Activated naive CD8-positive, alpha-beta T cell treated with anti-CD3 and anti-CD28 coated beads for 36 hours (primary cell): ENCODE measurements around the gene WWOX. TPM values are rescaled to one million over a fixed set of nuclear protein-coding genes. Genes with fewer than 3 reads are reported as not detected.

Source experiments
- DNase-seq: peaks from one replicate; pipeline ENCODE4 v3.0.0; 2021
- H3K27ac Mint-ChIP-seq: one replicate; pipeline ENCODE4 v1.8.0; 2022; ENCODE audit warnings: mild to moderate bottlenecking, moderate library complexity, mixed read lengths
- H3K27me3 Mint-ChIP-seq: one replicate; pipeline ENCODE4 v1.8.0; 2022; ENCODE audit warnings: mild to moderate bottlenecking, mixed read lengths
- H3K36me3 Mint-ChIP-seq: one replicate; pipeline ENCODE4 v1.8.0; 2021; ENCODE audit warnings: mild to moderate bottlenecking, mixed read lengths
- H3K4me1 Mint-ChIP-seq: one replicate; pipeline ENCODE4 v1.8.0; 2021; ENCODE audit warnings: mixed read lengths
- H3K4me3 Mint-ChIP-seq: one replicate; pipeline ENCODE4 v1.8.0; 2022; ENCODE audit warnings: mild to moderate bottlenecking, moderate library complexity, mixed read lengths
- H3K9me3 Mint-ChIP-seq: one replicate; pipeline ENCODE4 v1.8.0; 2022; ENCODE audit warnings: mixed read lengths
- total RNA-seq, 2 experiments: library from RNA; stranded (reverse); gene quantifications; one replicate each; pipeline ENCODE4 v1.2.3, GENCODE V29; 2021

WWOX gene
- total RNA-seq, 2 experiments from 2014 or later: 20.0 to 23.9 TPM

GRCh38 chr16:79064256-79064972, 965.0 kb downstream of the WWOX start:
- Mint-ChIP-seq H3K4me1 (no peaks in the 10 kb centered on the region), H3K27me3 (no peaks in the 10 kb centered on the region), H3K27ac (no peak overlapping the region), H3K4me3 (no peak overlapping the region), H3K9me3 (no peaks in the 10 kb centered on the region), H3K36me3 (peaks cover 1% of the 10 kb centered on the region)
- no peak for DNase-seq

GRCh38 chr16:79066561-79066960, 967.1 kb downstream of the WWOX start:
- no peaks in the 10 kb centered on the region for H3K4me1 Mint-ChIP-seq
- H3K27me3 Mint-ChIP-seq: peaks cover 9% of the 10 kb centered on the region
- H3K9me3 Mint-ChIP-seq: no peaks in the 10 kb centered on the region
- H3K36me3 Mint-ChIP-seq: peaks cover 1% of the 10 kb centered on the region
- H3K27ac Mint-ChIP-seq: no peak overlapping the region
- DNase-seq: no peak
- no peak overlapping the region for H3K4me3 Mint-ChIP-seq

- no peak for DNase-seq
- Mint-ChIP-seq H3K27me3 (peaks cover 18% of the 10 kb centered on the region), H3K9me3 (no peaks in the 10 kb centered on the region), H3K27ac (no peak overlapping the region), H3K4me3 (no peak overlapping the region), H3K4me1 (no peaks in the 10 kb centered on the region), H3K36me3 (peaks cover 1% of the 10 kb centered on the region)
These were observed 968.1 kb downstream of the WWOX start for GRCh38 chr16:79067600-79067999.

GRCh38 chr16:79069121-79069520, 969.7 kb downstream of the WWOX start:
- H3K4me3 Mint-ChIP-seq: no peak overlapping the region
- peaks cover 8% of the 10 kb centered on the region for H3K4me1 Mint-ChIP-seq
- H3K27ac Mint-ChIP-seq: no peak overlapping the region
- DNase-seq: no peak
- no peaks in the 10 kb centered on the region for H3K9me3 Mint-ChIP-seq
- H3K27me3 Mint-ChIP-seq: peaks cover 33% of the 10 kb centered on the region
- peaks cover 3% of the 10 kb centered on the region for H3K36me3 Mint-ChIP-seq

GRCh38 chr16:79069633-79070032, 970.2 kb downstream of the WWOX start:
- H3K4me3 Mint-ChIP-seq: no peak overlapping the region
- peaks cover 37% of the 10 kb centered on the region for H3K27me3 Mint-ChIP-seq
- no peak for DNase-seq
- no peaks in the 10 kb centered on the region for H3K9me3 Mint-ChIP-seq
- peaks cover 3% of the 10 kb centered on the region for H3K36me3 Mint-ChIP-seq
- H3K27ac Mint-ChIP-seq: no peak overlapping the region
- H3K4me1 Mint-ChIP-seq: peaks cover 11% of the 10 kb centered on the region

GRCh38 chr16:79071424-79071823, 972.0 kb downstream of the WWOX start:
- Mint-ChIP-seq H3K4me1 (peaks cover 20% of the 10 kb centered on the region), H3K36me3 (peaks cover 3% of the 10 kb centered on the region), H3K9me3 (no peaks in the 10 kb centered on the region), H3K27me3 (peaks cover 47% of the 10 kb centered on the region), H3K4me3 (no peak overlapping the region), H3K27ac (no peak overlapping the region)
- no peak for DNase-seq

- Mint-ChIP-seq H3K27ac (no peak overlapping the region), H3K36me3 (peaks cover 2% of the 10 kb centered on the region), H3K4me3 (no peak overlapping the region), H3K4me1 (peaks cover 28% of the 10 kb centered on the region), H3K9me3 (no peaks in the 10 kb centered on the region), H3K27me3 (peaks cover 50% of the 10 kb centered on the region)
- no peak for DNase-seq
These were observed 973.1 kb downstream of the WWOX start for GRCh38 chr16:79072517-79072916.

GRCh38 chr16:79073566-79073965, 974.1 kb downstream of the WWOX start:
- Mint-ChIP-seq H3K9me3 (no peaks in the 10 kb centered on the region), H3K4me3 (no peak overlapping the region), H3K36me3 (peaks cover 7% of the 10 kb centered on the region), H3K27me3 (peaks cover 57% of the 10 kb centered on the region), H3K27ac (no peak overlapping the region), H3K4me1 (peaks cover 36% of the 10 kb centered on the region)
- no peak for DNase-seq

- Mint-ChIP-seq H3K9me3 (no peaks in the 10 kb centered on the region), H3K27me3 (peaks cover 66% of the 10 kb centered on the region), H3K36me3 (peaks cover 11% of the 10 kb centered on the region), H3K4me1 (peaks cover 36% of the 10 kb centered on the region), H3K27ac (no peak overlapping the region), H3K4me3 (no peak overlapping the region)
- no peak for DNase-seq
These were observed 975.1 kb downstream of the WWOX start for GRCh38 chr16:79074541-79074940.

- Mint-ChIP-seq H3K27ac (no peak overlapping the region), H3K27me3 (peaks cover 68% of the 10 kb centered on the region), H3K4me3 (no peak overlapping the region), H3K4me1 (peaks cover 36% of the 10 kb centered on the region), H3K9me3 (no peaks in the 10 kb centered on the region), H3K36me3 (peaks cover 11% of the 10 kb centered on the region)
- no peak for DNase-seq
These were observed 975.5 kb downstream of the WWOX start for GRCh38 chr16:79074951-79075350.

- peaks cover 11% of the 10 kb centered on the region for H3K36me3 Mint-ChIP-seq
- H3K9me3 Mint-ChIP-seq: no peaks in the 10 kb centered on the region
- peaks cover 68% of the 10 kb centered on the region for H3K27me3 Mint-ChIP-seq
- peak overlapping the region; percentile 87 for H3K27ac Mint-ChIP-seq
- H3K4me1 Mint-ChIP-seq: peaks cover 38% of the 10 kb centered on the region
- no peak overlapping the region for H3K4me3 Mint-ChIP-seq
- peak; percentile 37 for DNase-seq
These were observed 976.8 kb downstream of the WWOX start for GRCh38 chr16:79076047-79076767.

GRCh38 chr16:79077346-79077745, 977.9 kb downstream of the WWOX start:
- Mint-ChIP-seq H3K36me3 (peaks cover 11% of the 10 kb centered on the region), H3K27me3 (peaks cover 58% of the 10 kb centered on the region), H3K4me3 (no peak overlapping the region), H3K27ac (no peak overlapping the region), H3K9me3 (no peaks in the 10 kb centered on the region), H3K4me1 (peaks cover 50% of the 10 kb centered on the region)
- DNase-seq: no peak

- Mint-ChIP-seq H3K4me3 (no peak overlapping the region), H3K27ac (no peak overlapping the region), H3K4me1 (peaks cover 55% of the 10 kb centered on the region), H3K36me3 (peaks cover 9% of the 10 kb centered on the region), H3K27me3 (peaks cover 40% of the 10 kb centered on the region), H3K9me3 (no peaks in the 10 kb centered on the region)
- no peak for DNase-seq
These were observed 980.4 kb downstream of the WWOX start for GRCh38 chr16:79079656-79080420.

GRCh38 chr16:79081297-79082066, 982.0 kb downstream of the WWOX start:
- Mint-ChIP-seq H3K9me3 (no peaks in the 10 kb centered on the region), H3K36me3 (peaks cover 9% of the 10 kb centered on the region), H3K4me1 (peaks cover 48% of the 10 kb centered on the region), H3K4me3 (no peak overlapping the region), H3K27me3 (peaks cover 38% of the 10 kb centered on the region), H3K27ac (peak overlapping the region; percentile 6)
- peak; percentile 36 for DNase-seq

- peaks cover 7% of the 10 kb centered on the region for H3K36me3 Mint-ChIP-seq
- DNase-seq: no peak
- H3K27ac Mint-ChIP-seq: no peak overlapping the region
- peaks cover 42% of the 10 kb centered on the region for H3K27me3 Mint-ChIP-seq
- peaks cover 36% of the 10 kb centered on the region for H3K4me1 Mint-ChIP-seq
- no peak overlapping the region for H3K4me3 Mint-ChIP-seq
- H3K9me3 Mint-ChIP-seq: no peaks in the 10 kb centered on the region
These were observed 983.5 kb downstream of the WWOX start for GRCh38 chr16:79082970-79083369.
